ENCODE measurements around the gene VIPR2. TPM values are rescaled to one million over a fixed set of nuclear protein-coding genes. Genes with fewer than 3 reads are reported as not detected.
A peak's percentile ranks its signal among the peaks of the same experiment; 100 is the strongest.

VIPR2 gene
- total RNA-seq, 1 donor from 2014 or later = 0.92 TPM

- peak overlapping the region; percentile 50 for H3K4me3 Mint-ChIP-seq
- H3K27me3 ChIP-seq = peaks cover 56% of the 10 kb centered on the region
- no peaks in the 10 kb centered on the region for H3K9me3 ChIP-seq (ENCODE audit: low read depth)
- H3K4me1 ChIP-seq = peaks cover 42% of the 10 kb centered on the region
- H3K79me2 ChIP-seq (ENCODE audit: low read depth) = no peaks in the 10 kb centered on the region
- H3K4me3 ChIP-seq = no peak overlapping the region
- no peak for DNase-seq (ENCODE audit: low spot score)
- H3K27ac ChIP-seq = no peak overlapping the region
- H3F3A ChIP-seq (ENCODE audit: low read depth) = peaks cover 29% of the 10 kb centered on the region
- H3K27me3 Mint-ChIP-seq (ENCODE audit: insufficient read depth, low read depth) = peaks cover 32% of the 10 kb centered on the region
- H2AFZ ChIP-seq (replicated peaks) = no peak overlapping the region
- H3K36me3 ChIP-seq = no peaks in the 10 kb centered on the region
- peaks cover 18% of the 10 kb centered on the region for H3K9me3 Mint-ChIP-seq
- peak overlapping the region; percentile 85 for H3K4me2 ChIP-seq
- TF ChIP-seq EZH2phosphoT487 (IDR thresholded peaks at IDR 0.05) = no peak
- no peak for TF ChIP-seq CTCF (IDR thresholded peaks at IDR 0.05)
- TF ChIP-seq EZH2 (IDR thresholded peaks at IDR 0.05) = no peak
- H3K9ac ChIP-seq = no peak overlapping the region
- peaks cover 10% of the 10 kb centered on the region for H4K20me1 ChIP-seq (ENCODE audit: low read depth)
- no peak overlapping the region for H3K27ac Mint-ChIP-seq
- no peaks in the 10 kb centered on the region for H3K36me3 Mint-ChIP-seq
- H3K4me1 Mint-ChIP-seq = peaks cover 34% of the 10 kb centered on the region
Measured at GRCh38 chr7:159142730-159143129, 1.9 kb downstream of the VIPR2 start.

- H3K4me1 Mint-ChIP-seq = peaks cover 34% of the 10 kb centered on the region
Measured at GRCh38 chr7:159142199-159142598, 2.5 kb downstream of the VIPR2 start.

GRCh38 chr7:159141660-159142059 is 3.0 kb downstream of the VIPR2 start:
- Histone ChIP-seq H3K9ac (no peak overlapping the region), H3K4me3 (no peak overlapping the region), H4K20me1 (ENCODE audit: low read depth) (peaks cover 10% of the 10 kb centered on the region), H2AFZ (replicated peaks) (no peak overlapping the region), H3K4me1 (peaks cover 42% of the 10 kb centered on the region), H3K4me2 (peak overlapping the region; percentile 60), H3K27ac (no peak overlapping the region), H3K27me3 (peaks cover 49% of the 10 kb centered on the region), H3K79me2 (ENCODE audit: low read depth) (no peaks in the 10 kb centered on the region), H3K36me3 (no peaks in the 10 kb centered on the region), H3K9me3 (ENCODE audit: low read depth) (no peaks in the 10 kb centered on the region), H3F3A (ENCODE audit: low read depth) (peaks cover 29% of the 10 kb centered on the region)
- no peak overlapping the region for H3K4me3 Mint-ChIP-seq
- TF ChIP-seq CTCF (IDR thresholded peaks at IDR 0.05) (peak; percentile 42), EZH2phosphoT487 (IDR thresholded peaks at IDR 0.05) (no peak)
- H3K4me1 Mint-ChIP-seq = peaks cover 36% of the 10 kb centered on the region
- H3K36me3 Mint-ChIP-seq = no peaks in the 10 kb centered on the region
- peak; percentile 45 for DNase-seq (ENCODE audit: low spot score)
- peaks cover 33% of the 10 kb centered on the region for H3K27me3 Mint-ChIP-seq (ENCODE audit: insufficient read depth, low read depth)
- H3K27ac Mint-ChIP-seq = no peak overlapping the region
- H3K9me3 Mint-ChIP-seq = peaks cover 18% of the 10 kb centered on the region

More at GRCh38 chr7:159142199-159142598, 2.5 kb downstream of the VIPR2 start:
- Histone ChIP-seq H3K4me1 (peaks cover 42% of the 10 kb centered on the region), H3K27ac (no peak overlapping the region), H3K4me3 (no peak overlapping the region), H3K9me3 (ENCODE audit: low read depth) (no peaks in the 10 kb centered on the region), H3K27me3 (peaks cover 51% of the 10 kb centered on the region), H3K9ac (no peak overlapping the region), H3K4me2 (peak overlapping the region; percentile 60), H3K36me3 (no peaks in the 10 kb centered on the region), H4K20me1 (ENCODE audit: low read depth) (peaks cover 10% of the 10 kb centered on the region), H2AFZ (replicated peaks) (no peak overlapping the region), H3F3A (ENCODE audit: low read depth) (peaks cover 29% of the 10 kb centered on the region), H3K79me2 (ENCODE audit: low read depth) (no peaks in the 10 kb centered on the region)
- DNase-seq (ENCODE audit: low spot score) = no peak
- no peak overlapping the region for H3K4me3 Mint-ChIP-seq
- H3K27ac Mint-ChIP-seq = no peak overlapping the region
- TF ChIP-seq CTCF (IDR thresholded peaks at IDR 0.05) (no peak), EZH2 (IDR thresholded peaks at IDR 0.05) (no peak), EZH2phosphoT487 (IDR thresholded peaks at IDR 0.05) (no peak)
- no peaks in the 10 kb centered on the region for H3K36me3 Mint-ChIP-seq
- peaks cover 32% of the 10 kb centered on the region for H3K27me3 Mint-ChIP-seq (ENCODE audit: insufficient read depth, low read depth)
- peaks cover 18% of the 10 kb centered on the region for H3K9me3 Mint-ChIP-seq
